Coronary artery (tissue), 2 donors: ENCODE data around the gene BPIFB3.

Experiments used
- DNase-seq: peaks from one replicate; pipeline ENCODE4 v3.0.0-alpha.2; 2017; ENCODE audit warnings: low spot score
- H3K27ac ChIP-seq, 2 donors: fragments of 200-600 bp; sonication (generic); one replicate each; pipeline ENCODE4 v1.5.1; 2016 to 2019
- H3K4me3 ChIP-seq: fragments of 200-600 bp; sonication (generic); 2 replicates; pipeline ENCODE4 v1.5.1; 2016; ENCODE audit warnings: mild to moderate bottlenecking, moderate library complexity
- TF ChIP-seq, protein P1 (sequence below): fragments of 200-600 bp; sonication (generic); IDR thresholded peaks from one replicate; pipeline ENCODE4 v1.5.1; 2019; ENCODE audit warnings: antibody characterized with exemption

Gene BPIFB3

DNA sequence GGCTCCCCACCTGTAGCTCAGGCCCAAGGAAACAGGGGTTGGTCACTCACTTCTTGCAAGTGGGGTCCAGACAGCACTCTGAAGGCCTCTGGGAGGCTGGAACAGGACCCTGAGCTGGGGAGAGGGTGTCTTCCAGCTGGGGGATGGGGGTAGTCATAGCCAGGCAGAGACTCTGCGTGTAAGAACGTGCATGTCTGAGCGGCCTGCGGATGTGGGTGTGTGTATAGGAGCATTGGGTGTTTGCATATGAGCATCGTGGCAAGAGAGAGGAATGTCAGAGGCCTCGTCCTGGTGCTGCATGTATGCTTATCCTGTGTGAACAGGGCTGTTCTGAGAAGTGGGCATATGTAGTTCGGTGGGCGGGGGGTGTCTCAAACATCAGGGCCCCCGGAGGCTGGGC, 12.1 kb downstream of the BPIFB3 start:
- no peak overlapping the region for H3K4me3 ChIP-seq
- no peak for DNase-seq
- TF ChIP-seq, protein P1, sequence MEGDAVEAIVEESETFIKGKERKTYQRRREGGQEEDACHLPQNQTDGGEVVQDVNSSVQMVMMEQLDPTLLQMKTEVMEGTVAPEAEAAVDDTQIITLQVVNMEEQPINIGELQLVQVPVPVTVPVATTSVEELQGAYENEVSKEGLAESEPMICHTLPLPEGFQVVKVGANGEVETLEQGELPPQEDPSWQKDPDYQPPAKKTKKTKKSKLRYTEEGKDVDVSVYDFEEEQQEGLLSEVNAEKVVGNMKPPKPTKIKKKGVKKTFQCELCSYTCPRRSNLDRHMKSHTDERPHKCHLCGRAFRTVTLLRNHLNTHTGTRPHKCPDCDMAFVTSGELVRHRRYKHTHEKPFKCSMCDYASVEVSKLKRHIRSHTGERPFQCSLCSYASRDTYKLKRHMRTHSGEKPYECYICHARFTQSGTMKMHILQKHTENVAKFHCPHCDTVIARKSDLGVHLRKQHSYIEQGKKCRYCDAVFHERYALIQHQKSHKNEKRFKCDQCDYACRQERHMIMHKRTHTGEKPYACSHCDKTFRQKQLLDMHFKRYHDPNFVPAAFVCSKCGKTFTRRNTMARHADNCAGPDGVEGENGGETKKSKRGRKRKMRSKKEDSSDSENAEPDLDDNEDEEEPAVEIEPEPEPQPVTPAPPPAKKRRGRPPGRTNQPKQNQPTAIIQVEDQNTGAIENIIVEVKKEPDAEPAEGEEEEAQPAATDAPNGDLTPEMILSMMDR = no peak
- H3K27ac ChIP-seq = no peak overlapping the region

GRCh38 chr20:33067806-33068205, 14.1 kb downstream of the BPIFB3 start:
- H3K27ac ChIP-seq = no peak overlapping the region
- no peak for DNase-seq
- H3K4me3 ChIP-seq = no peak overlapping the region
- TF ChIP-seq, protein P1 = no peak

DNA sequence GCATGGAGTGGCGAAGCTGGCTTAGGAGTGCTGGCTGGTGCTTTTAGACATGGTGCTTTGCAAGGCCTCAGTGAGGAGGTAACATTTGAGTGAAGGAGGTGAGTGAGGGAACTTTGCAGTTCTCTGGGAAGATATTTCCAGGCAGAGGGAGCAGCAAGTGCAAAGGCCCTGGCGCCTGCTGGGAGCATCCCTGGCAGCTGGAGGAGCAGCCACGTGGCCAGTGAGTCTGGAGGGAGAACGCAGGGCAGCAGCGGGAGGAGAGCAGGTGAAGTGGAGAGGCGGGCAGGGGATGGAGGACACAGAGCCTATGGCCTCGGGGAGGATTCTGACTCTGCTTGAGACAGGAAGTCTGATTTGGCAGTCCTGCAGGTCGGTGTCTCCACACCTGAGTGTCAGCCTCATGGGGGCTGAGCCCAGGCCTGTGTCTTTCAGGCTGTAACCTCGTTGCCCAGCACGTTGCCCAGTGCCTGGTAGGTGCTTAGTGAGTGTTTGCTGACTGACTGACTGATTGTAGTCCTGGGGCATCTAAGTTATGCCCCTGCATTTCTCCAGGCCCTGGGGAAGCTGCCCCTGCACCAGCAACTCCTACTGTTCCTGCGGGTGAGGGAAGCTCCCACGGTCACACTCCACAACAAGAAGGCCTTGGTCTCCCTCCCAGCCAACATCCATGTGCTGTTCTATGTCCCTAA, 14.7 kb downstream of the BPIFB3 start:
- TF ChIP-seq, protein P1 = no peak
- no peak overlapping the region for H3K4me3 ChIP-seq
- no peak overlapping the region for H3K27ac ChIP-seq
- DNase-seq = no peak

GRCh38 chr20:33069673-33070072, 16.0 kb downstream of the BPIFB3 start:
- no peak for DNase-seq
- TF ChIP-seq, protein P1 = no peak
- no peak overlapping the region for H3K4me3 ChIP-seq
- no peak overlapping the region for H3K27ac ChIP-seq

DNA sequence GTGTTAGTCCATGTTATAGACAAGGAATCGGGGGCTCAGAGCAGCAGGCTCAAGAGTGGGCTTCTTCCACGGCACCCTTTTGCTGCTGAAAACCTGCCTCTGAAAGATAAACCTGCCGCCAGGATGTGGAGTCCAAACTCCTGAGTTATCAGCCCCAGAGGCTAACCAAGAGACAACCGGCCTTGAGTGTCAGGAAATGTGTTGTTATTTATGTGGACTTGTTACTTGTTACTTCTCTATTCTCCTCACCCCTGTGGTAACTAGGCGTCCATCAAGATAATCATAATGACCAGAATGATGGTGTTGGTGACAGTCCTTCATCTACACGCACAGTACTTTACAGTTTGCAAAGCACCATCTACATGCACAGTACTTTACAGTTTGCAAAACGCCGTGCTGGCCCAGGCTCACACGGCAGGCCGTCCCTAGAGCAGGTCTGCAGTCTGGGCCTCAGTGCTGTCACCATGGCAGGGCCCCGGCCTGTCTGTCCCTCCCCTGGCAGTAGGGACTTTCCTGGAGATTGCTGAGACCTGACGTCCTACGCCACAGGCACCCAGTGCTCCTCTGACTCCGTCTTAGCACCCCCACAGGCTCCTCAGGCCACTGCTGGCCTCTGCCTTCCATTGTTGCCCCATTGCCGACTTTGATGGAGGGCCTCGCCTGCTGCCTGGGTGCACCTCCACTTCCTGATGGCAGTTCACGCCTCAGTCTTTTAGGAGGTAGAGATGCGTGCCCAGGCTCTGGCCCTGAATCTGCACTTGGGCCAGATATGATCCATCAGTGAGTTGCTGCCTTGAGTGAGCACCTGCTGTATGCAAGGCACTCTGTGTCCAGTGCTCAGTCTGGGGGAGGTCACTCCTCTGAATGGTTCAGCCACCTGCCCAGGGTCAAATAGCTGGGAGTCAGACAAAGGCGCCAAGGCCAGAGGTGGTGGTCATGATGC, 16.7 kb downstream of the BPIFB3 start:
- H3K4me3 ChIP-seq = no peak overlapping the region
- TF ChIP-seq, protein P1 = no peak

GRCh38 chr20:33071198-33071597, 17.5 kb downstream of the BPIFB3 start:
- Histone ChIP-seq H3K4me3 (no peak overlapping the region), H3K27ac (no peak overlapping the region)
- DNase-seq = no peak
- TF ChIP-seq, protein P1 = no peak

More for the DNA sequence above, 16.7 kb downstream of the BPIFB3 start:
- DNase-seq = no peak
- H3K27ac ChIP-seq = no peak overlapping the region
